Sigmoid colon (tissue), 7 donors: ENCODE measurements around the gene TELO2. TPM values are rescaled to one million over a fixed set of nuclear protein-coding genes. Genes with fewer than 3 reads are reported as not detected.

ENCODE experiments used
- DNase-seq: peaks from one replicate; pipeline ENCODE4 v3.0.0-alpha.2; 2019
- H3K27ac ChIP-seq, 4 donors: fragments of 200-600 bp; sonication (generic); one replicate each; pipeline ENCODE4 v1.5.1; 2016 to 2019; ENCODE audit warnings: mild to moderate bottlenecking in 1 of 4
- H3K27me3 ChIP-seq, 3 donors: fragments of 200-600 bp; sonication (generic); one replicate each; pipeline ENCODE4 v1.5.1; 2019; ENCODE audit warnings: mild to moderate bottlenecking in 1 of 3
- H3K36me3 ChIP-seq, 4 donors: fragments of 200-600 bp; sonication (generic); one replicate each; pipeline ENCODE4 v1.5.1; 2016 to 2019
- H3K4me1 ChIP-seq, 4 donors: fragments of 200-600 bp; sonication (generic); one replicate each; pipeline ENCODE4 v1.5.1; 2017 to 2019
- H3K4me3 ChIP-seq, 4 donors: fragments of 200-600 bp; sonication (generic); one replicate each; pipeline ENCODE4 v1.5.1; 2017 to 2019; ENCODE audit warnings: mild to moderate bottlenecking in 2 of 4, moderate library complexity in 1 of 4
- H3K9me3 ChIP-seq, 4 donors: fragments of 200-600 bp in 3 of 4; sonication (generic) in 3 of 4; one replicate each; pipeline versions ENCODE4 v1.5.1 to v1.6.1; 2013 to 2019
- EP300 ChIP-seq, 4 donors: sonication (generic); formaldehyde crosslinking; IDR thresholded peaks; one replicate each; pipeline ENCODE4 v1.6.1; 2017; ENCODE audit warnings: antibody characterized with exemption in 4 of 4
- POLR2A ChIP-seq, 2 donors: fragments of 450-650 bp; IDR thresholded peaks; one replicate each; pipeline ENCODE4 v1.6.1; 2016; ENCODE audit warnings: antibody characterized with exemption in 2 of 2, mild to moderate bottlenecking in 2 of 2, moderate library complexity in 2 of 2
- POLR2AphosphoS5 ChIP-seq, 4 donors: sonication (generic); formaldehyde crosslinking; IDR thresholded peaks; one replicate each; pipeline ENCODE4 v1.6.1; 2017; ENCODE audit warnings: antibody characterized with exemption in 4 of 4
- WGBS, 2 donors: extraction: QIAGEN DNeasy Blood & Tissue Kit; methylation state at CpG; one replicate each; pipeline ENCODE4 v1.1.7; 2013; 5-methylcytosine and 5-hydroxymethylcytosine counted together
- intact Hi-C: fragments of 100-400 bp; cut with DNase I; formaldehyde crosslinking; loops from one replicate; pipeline ENCODE4 v1.15.1; 2023
- polyA plus RNA-seq, 3 donors: library from polyadenylated mRNA; stranded (reverse); fragments of 200-250 nt; gene quantifications; one replicate each; pipeline ENCODE4 v1.2.3, GENCODE V29; 2013
- total RNA-seq, 4 donors: library from RNA; depleted of rRNA; stranded (reverse); fragments of >200 nt; gene quantifications; one replicate each; pipeline ENCODE4 v1.1.0, GENCODE V29; 2016
- TF ChIP-seq, protein P1 (sequence below), 4 experiments: fragments of 450-650 bp in 3 of 4; fragments of 200-600 bp in 1 of 4; IDR thresholded peaks; one replicate each; pipeline ENCODE4 v1.5.1; 2016 to 2019; ENCODE audit warnings: antibody characterized with exemption in 4 of 4, mild to moderate bottlenecking in 3 of 4, moderate library complexity in 2 of 4
- donor health status: healthy with polysubstance abuse.
- donor health status: Bipolar disorder and iron deficiency.
- donor health status: healthy.

The TELO2 gene
- total and polyA plus RNA-seq, 7 donors: 10.4 to 60.3 (median 13.2) TPM

DNA sequence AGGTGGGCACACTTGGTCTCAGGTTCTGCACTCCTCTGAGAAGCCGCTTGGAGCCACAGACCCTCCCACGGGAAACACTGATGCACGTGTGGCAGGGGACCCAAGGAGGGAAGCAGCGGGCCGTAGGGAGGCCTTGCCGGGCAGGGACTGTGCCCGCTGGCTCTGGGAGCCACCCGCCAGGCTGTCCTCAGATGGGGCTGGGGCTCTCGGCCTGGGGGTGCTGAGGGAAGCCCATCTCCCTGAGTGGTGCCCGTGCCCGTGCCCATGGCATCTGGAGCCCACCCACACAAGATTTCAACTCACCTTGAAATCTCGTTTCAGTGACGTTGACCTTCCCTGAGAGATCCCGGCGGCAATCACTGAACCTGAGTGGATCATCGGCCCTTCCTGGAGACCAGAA lies 36.2 kb upstream of the TELO2 start:
- Histone ChIP-seq H3K4me1 (peaks cover 0 to 21% (median 9%) of the 10 kb centered on the region in 4 donors), H3K27ac (no peak overlapping the region), H3K4me3 (no peak overlapping the region), H3K27me3 (no peaks in the 10 kb centered on the region), H3K9me3 (no peaks in the 10 kb centered on the region), H3K36me3 (peaks cover 25 to 90% (median 48%) of the 10 kb centered on the region in 4 donors)
- intact Hi-C loops: no loop called here
- WGBS, 2 donors: 90 to 95% methylated on average over 16 of the region's 16 CpGs
- TF ChIP-seq EP300 (IDR thresholded peaks at IDR 0.05) (no peak), POLR2AphosphoS5 (IDR thresholded peaks at IDR 0.05) (no peak), POLR2A (IDR thresholded peaks at IDR 0.05) (no peak)
- TF ChIP-seq, protein P1, sequence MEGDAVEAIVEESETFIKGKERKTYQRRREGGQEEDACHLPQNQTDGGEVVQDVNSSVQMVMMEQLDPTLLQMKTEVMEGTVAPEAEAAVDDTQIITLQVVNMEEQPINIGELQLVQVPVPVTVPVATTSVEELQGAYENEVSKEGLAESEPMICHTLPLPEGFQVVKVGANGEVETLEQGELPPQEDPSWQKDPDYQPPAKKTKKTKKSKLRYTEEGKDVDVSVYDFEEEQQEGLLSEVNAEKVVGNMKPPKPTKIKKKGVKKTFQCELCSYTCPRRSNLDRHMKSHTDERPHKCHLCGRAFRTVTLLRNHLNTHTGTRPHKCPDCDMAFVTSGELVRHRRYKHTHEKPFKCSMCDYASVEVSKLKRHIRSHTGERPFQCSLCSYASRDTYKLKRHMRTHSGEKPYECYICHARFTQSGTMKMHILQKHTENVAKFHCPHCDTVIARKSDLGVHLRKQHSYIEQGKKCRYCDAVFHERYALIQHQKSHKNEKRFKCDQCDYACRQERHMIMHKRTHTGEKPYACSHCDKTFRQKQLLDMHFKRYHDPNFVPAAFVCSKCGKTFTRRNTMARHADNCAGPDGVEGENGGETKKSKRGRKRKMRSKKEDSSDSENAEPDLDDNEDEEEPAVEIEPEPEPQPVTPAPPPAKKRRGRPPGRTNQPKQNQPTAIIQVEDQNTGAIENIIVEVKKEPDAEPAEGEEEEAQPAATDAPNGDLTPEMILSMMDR (IDR thresholded peaks at IDR 0.05): no peak
- DNase-seq: no peak

DNA sequence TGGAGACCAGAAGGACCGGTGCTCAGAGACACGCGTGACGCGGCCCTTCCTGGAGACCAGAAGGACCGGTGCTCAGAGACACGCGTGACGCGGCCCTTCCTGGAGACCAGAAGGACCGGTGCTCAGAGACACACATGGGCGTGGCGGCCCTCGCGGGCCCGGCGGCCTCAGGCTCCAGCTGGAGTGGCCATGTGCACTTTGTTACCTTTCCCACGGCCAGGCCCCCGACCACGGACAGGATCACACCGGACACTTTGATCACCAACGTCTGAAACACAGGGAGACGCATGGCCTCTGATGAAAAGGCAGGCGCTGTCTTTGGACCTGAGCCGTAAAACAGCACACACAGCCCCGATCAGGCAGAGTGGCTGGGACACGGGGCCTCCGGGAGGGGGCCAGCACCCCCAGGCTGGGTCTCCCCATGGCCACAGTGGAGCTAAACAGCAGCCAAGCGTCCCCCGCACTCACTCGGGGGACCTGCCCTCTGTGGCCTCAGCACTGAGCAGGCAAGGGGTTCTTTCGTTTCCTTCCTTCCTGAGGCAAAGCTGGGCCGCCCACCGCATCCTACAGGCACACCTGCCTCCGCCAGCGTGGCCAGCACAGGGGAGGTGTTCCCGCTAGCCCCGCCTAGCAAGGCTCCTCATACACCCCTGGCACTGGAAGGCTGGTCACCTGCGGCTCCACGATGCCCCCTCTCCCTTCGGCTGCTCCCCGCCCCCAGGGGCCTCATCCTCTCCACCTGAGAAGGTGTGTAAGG lies 35.5 kb upstream of the TELO2 start:
- intact Hi-C loops: no loop called here
- Histone ChIP-seq H3K9me3 (no peaks in the 10 kb centered on the region), H3K27me3 (no peaks in the 10 kb centered on the region), H3K4me1 (peaks cover 0 to 21% (median 9%) of the 10 kb centered on the region in 4 donors), H3K36me3 (peaks cover 25 to 82% (median 42%) of the 10 kb centered on the region in 4 donors), H3K4me3 (no peak overlapping the region), H3K27ac (no peak overlapping the region)
- TF ChIP-seq POLR2A (IDR thresholded peaks at IDR 0.05) (no peak), POLR2AphosphoS5 (IDR thresholded peaks at IDR 0.05) (no peak), EP300 (IDR thresholded peaks at IDR 0.05) (no peak)
- TF ChIP-seq, protein P1 (IDR thresholded peaks at IDR 0.05): no peak
- WGBS, 2 donors: 82 to 93% methylated on average over 42 of the region's 42 CpGs
- DNase-seq: no peak

DNA sequence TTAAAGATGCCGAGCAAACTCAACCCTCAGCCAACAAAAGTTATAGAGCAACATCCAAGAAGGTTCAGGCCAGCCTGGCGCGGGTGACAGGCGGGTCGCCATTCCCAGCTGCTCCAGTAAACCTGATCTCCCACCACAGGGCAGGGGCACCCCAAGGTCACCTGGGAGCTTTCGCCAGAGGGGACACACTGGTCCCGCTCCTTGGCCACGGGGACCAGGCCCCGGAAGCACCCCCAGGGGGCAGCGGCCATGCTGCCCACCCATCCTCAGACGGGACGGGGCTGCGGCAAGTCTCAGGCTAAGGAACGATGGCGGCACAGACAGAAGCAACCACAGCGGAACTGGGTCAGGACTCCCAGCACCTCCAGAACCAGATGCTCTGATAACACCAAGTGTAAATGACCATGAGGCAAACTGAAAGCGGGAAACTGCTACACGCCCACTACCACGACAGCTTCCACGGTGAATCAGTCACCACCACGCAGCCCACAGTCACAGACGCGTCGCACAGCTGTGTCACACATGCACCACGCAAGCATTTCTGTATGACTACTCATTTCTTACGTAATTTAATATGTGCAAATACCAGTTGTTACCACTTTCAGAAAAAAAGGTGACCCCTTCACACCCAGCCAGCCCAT lies 34.7 kb upstream of the TELO2 start:
- Histone ChIP-seq H3K4me3 (no peak overlapping the region), H3K27ac (no peak overlapping the region), H3K9me3 (no peaks in the 10 kb centered on the region), H3K36me3 (peaks cover 23 to 79% (median 35%) of the 10 kb centered on the region in 4 donors), H3K27me3 (no peaks in the 10 kb centered on the region), H3K4me1 (peaks cover 0 to 21% (median 9%) of the 10 kb centered on the region in 4 donors)
- no peak for DNase-seq
- intact Hi-C loops: no loop called here
- WGBS, 2 donors: 86 to 94% methylated on average over 26 of the region's 26 CpGs
- TF ChIP-seq EP300 (IDR thresholded peaks at IDR 0.05) (no peak), POLR2AphosphoS5 (IDR thresholded peaks at IDR 0.05) (no peak), POLR2A (IDR thresholded peaks at IDR 0.05) (no peak)
- TF ChIP-seq, protein P1 (IDR thresholded peaks at IDR 0.05): no peak

DNA sequence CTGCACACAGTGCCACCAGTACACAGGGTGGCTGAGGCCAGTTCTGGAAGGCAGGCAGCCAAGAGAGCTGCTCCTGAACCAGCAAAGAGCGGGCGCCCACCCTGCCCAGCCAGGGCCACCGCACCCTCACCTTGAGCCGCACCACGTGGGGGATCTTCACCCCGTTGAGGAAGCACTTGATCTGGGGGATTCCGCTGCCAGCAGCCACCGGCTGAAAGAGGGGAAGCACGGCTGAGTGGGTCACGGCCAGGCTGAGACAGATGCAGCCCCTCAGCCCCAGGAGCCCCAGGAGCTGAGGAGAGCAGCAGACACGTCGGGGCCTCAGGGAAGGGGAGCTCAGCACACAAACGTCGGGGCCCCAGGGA lies 34.2 kb upstream of the TELO2 start:
- H3K27me3 ChIP-seq: no peaks in the 10 kb centered on the region
- H3K27ac ChIP-seq: no peak overlapping the region
- H3K4me1 ChIP-seq: peaks cover 0 to 21% (median 9%) of the 10 kb centered on the region in 4 donors
- no peak for TF ChIP-seq EP300 (IDR thresholded peaks at IDR 0.05)
- TF ChIP-seq, protein P1 (IDR thresholded peaks at IDR 0.05): no peak
- TF ChIP-seq POLR2AphosphoS5 (IDR thresholded peaks at IDR 0.05): no peak
- no peak for TF ChIP-seq POLR2A (IDR thresholded peaks at IDR 0.05)
- intact Hi-C loops: no loop called here
- H3K9me3 ChIP-seq: no peaks in the 10 kb centered on the region
- H3K36me3 ChIP-seq: peaks cover 20 to 79% (median 30%) of the 10 kb centered on the region in 4 donors
- WGBS, 2 donors: 63 to 87% methylated on average over 14 of the region's 14 CpGs
- DNase-seq: no peak
- no peak overlapping the region for H3K4me3 ChIP-seq
